ENCODE measurements around the gene MSH4.

DNA sequence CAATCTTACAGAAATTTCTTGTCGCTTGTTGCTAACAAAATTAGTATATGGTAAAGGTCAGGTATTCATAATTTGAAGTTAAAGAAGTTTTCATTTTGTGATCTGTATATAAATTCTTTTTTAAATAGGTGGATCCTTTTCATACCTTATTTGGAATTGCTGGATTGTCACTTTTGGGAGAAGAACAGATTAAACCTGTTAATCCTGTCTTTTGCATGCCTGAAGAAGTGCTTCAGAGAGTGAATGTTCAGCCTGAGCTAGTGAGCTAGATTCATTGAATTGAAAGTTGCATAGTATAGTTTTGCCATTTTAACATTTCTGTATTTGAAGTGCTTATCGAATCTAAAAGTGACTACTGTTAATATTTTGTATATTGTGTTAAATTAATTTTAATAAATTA lies 2.3 kb upstream of the MSH4 start:
- TF ChIP-seq CTCF (conservative IDR thresholded peaks at IDR 0.05; ENCODE audit: low read depth, low read length) (no peak), EZH2 (IDR thresholded peaks at IDR 0.05; ENCODE audit: borderline replicate concordance, low read depth, low read length, poor library complexity, severe bottlenecking) (no peak)
